22Rv1 (cell line): ENCODE data around the gene ESRRA.

Experiments used
- H3K27ac ChIP-seq: fragments of 450-650 bp; 2 replicates; pipeline ENCODE4 v1.5.1; 2017
- CTCF ChIP-seq: fragments of 450-650 bp; IDR thresholded peaks from 2 replicates; pipeline ENCODE4 v1.5.1; 2017; ENCODE audit warnings: mild to moderate bottlenecking
- ZFX ChIP-seq: fragments of 450-650 bp; IDR thresholded peaks from 2 replicates; pipeline ENCODE4 v1.6.1; 2017; ENCODE audit warnings: antibody characterized with exemption, borderline replicate concordance

The ESRRA gene

GRCh38 chr11:64314146-64314804 lies 9.0 kb downstream of the ESRRA start:
- peak overlapping the region; percentile 98; the same call in 1 of the 2 replicates for H3K27ac ChIP-seq
- TF ChIP-seq ZFX (no peak), CTCF (no peak)

- H3K27ac ChIP-seq, result peak overlapping the region; percentile 98
- TF ChIP-seq ZFX (no peak), CTCF (peak; percentile 17; the same call in 1 of the 2 replicates)
These were observed 9.7 kb downstream of the ESRRA start for GRCh38 chr11:64314805-64315561.

GRCh38 chr11:64315667-64316526 lies 10.6 kb downstream of the ESRRA start:
- H3K27ac ChIP-seq, result peak overlapping the region; percentile 98

- TF ChIP-seq CTCF (peak; percentile 27), ZFX (no peak)
- H3K27ac ChIP-seq, result peak overlapping the region; percentile 98
These were observed 11.5 kb downstream of the ESRRA start for GRCh38 chr11:64316672-64317324.

- H3K27ac ChIP-seq, result peak within 1 kb of the TSS; percentile 98
- no peak for TF ChIP-seq ZFX
- no peak for TF ChIP-seq CTCF
These were observed 12.1 kb downstream of the ESRRA start, which contains the start of gene TRMT112 for GRCh38 chr11:64317325-64317960. TRMT112 (minus strand) TSS chr11:64317559; CDS start chr11:64317526, 33 bp downstream.

GRCh38 chr11:64317961-64318765 lies 12.8 kb downstream of the ESRRA start, which contains the start of gene PRDX5:
PRDX5 (plus strand) TSS chr11:64318121; CDS start chr11:64318216, 95 bp downstream.
- H3K27ac ChIP-seq, result peak within 1 kb of the TSS; percentile 98
- TF ChIP-seq ZFX (no peak), CTCF (peak; percentile 50)
